ENCODE data around the gene GPN2.

DNA sequence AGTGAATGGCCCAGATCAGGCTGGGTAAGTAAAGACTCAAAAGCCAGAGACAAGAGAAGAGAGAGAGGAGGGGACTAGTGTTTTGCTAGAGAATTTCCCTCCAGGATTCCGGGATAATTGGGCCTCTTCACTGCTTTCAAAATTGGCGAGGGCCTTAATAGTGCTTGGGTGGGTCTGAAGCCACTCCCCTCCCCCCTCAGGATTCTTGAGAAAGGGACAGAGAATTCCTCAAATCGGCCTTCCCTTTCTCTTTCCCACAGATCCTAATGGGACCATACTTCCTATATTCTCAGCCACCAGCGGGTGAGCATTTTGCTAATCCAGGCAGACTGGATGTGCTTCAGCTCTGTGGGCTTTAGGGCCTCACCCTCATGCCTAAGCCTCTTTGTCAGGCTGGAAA is 15.2 kb downstream of the GPN2 start:
- TF ChIP-seq POLR2A (IDR thresholded peaks at IDR 0.05) = no peak
- TF ChIP-seq, protein P1, sequence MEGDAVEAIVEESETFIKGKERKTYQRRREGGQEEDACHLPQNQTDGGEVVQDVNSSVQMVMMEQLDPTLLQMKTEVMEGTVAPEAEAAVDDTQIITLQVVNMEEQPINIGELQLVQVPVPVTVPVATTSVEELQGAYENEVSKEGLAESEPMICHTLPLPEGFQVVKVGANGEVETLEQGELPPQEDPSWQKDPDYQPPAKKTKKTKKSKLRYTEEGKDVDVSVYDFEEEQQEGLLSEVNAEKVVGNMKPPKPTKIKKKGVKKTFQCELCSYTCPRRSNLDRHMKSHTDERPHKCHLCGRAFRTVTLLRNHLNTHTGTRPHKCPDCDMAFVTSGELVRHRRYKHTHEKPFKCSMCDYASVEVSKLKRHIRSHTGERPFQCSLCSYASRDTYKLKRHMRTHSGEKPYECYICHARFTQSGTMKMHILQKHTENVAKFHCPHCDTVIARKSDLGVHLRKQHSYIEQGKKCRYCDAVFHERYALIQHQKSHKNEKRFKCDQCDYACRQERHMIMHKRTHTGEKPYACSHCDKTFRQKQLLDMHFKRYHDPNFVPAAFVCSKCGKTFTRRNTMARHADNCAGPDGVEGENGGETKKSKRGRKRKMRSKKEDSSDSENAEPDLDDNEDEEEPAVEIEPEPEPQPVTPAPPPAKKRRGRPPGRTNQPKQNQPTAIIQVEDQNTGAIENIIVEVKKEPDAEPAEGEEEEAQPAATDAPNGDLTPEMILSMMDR (IDR thresholded peaks at IDR 0.05) = no peak
